Endothelial cell of umbilical vein (primary cell): ENCODE data around the gene AUTS2. TPM values are rescaled to one million over a fixed set of nuclear protein-coding genes. Genes with fewer than 3 reads are reported as not detected.

Experiments
- BruUV-seq: library from RNA; stranded (reverse); fragments of 400-500 nt; replicated peaks from 2 replicates; lab custom pipeline; 2021; lab: Mats Ljungman, UMichigan
- CTCF ChIA-PET: fragments of 300-600, 350-600 bp; sonication (Branson Sonifier 250); formaldehyde crosslinking; loops from one replicate; lab custom pipeline; 2021; ENCODE audit warnings: antibody characterized with exemption, inconsistent platforms; lab: Charles Lee
- POLR2A ChIA-PET: fragments of 300-600, 350-600 bp; sonication (Branson Sonifier 250); formaldehyde crosslinking; loops from one replicate; lab custom pipeline; 2021; ENCODE audit warnings: antibody characterized with exemption, inconsistent platforms; lab: Charles Lee
- DNase-seq: peaks from one replicate; pipeline ENCODE4 v3.0.0-alpha.2; 2011; ENCODE audit warnings: low read depth, low spot score
- FAIRE-seq: peaks from 2 replicates; lab custom pipeline; 2011; peaks lifted over from hg19 to GRCh38; lab: Jason Lieb, UNC
- H2AFZ ChIP-seq: 2 replicates; pipeline ENCODE4 v1.6.0; 2012; ENCODE audit warnings: low read depth, low read length, control low read depth, inconsistent platforms
- H3K27ac ChIP-seq: 2 replicates; pipeline ENCODE4 v1.5.1; 2011; ENCODE audit warnings: low read depth, mild to moderate bottlenecking, control low read depth, low read length, moderate library complexity; ENCODE audit not compliant: insufficient read depth
- H3K27me3 ChIP-seq, 2 experiments: 2 replicates each; pipeline versions ENCODE4 v1.6.0 to v1.6.1; 2011; ENCODE audit warnings: low read length in 2 of 2, mixed read lengths in 1 of 2; ENCODE audit not compliant: control insufficient read depth in 2 of 2, insufficient read depth in 2 of 2
- H3K36me3 ChIP-seq, 2 experiments: 2 replicates in 1 of 2; 3 replicates in 1 of 2; pipeline ENCODE4 v1.5.1; 2011; ENCODE audit warnings: low read length in 2 of 2, mild to moderate bottlenecking in 1 of 2, moderate library complexity in 1 of 2; ENCODE audit not compliant: control insufficient read depth in 2 of 2, insufficient read depth in 2 of 2; ENCODE audit errors: extremely low read depth in 1 of 2
- H3K4me1 ChIP-seq: 3 replicates; pipeline ENCODE4 v1.5.1; 2011; ENCODE audit warnings: mild to moderate bottlenecking, low read length; ENCODE audit not compliant: control insufficient read depth, insufficient read depth; ENCODE audit errors: extremely low read depth
- H3K4me2 ChIP-seq: 2 replicates; pipeline ENCODE4 v1.6.1; 2011; ENCODE audit warnings: low read length, control low read depth, mixed read lengths; ENCODE audit not compliant: insufficient read depth
- H3K4me3 ChIP-seq, 3 experiments: fragments of 200-600 bp in 1 of 3; sonication (generic), shearing (Covaris generic) in 1 of 3; replicated peaks in 1 of 3; 2 replicates each; pipeline ENCODE4 v1.5.1; 2011 to 2016; ENCODE audit warnings: control low read depth in 3 of 3, low read length in 3 of 3, mild to moderate bottlenecking in 2 of 3, inconsistent platforms in 1 of 3, low read depth in 1 of 3, moderate library complexity in 1 of 3; ENCODE audit not compliant: insufficient read depth in 1 of 3
- H3K79me2 ChIP-seq: 2 replicates; pipeline ENCODE4 v1.6.0; 2012; ENCODE audit warnings: low read length, inconsistent platforms; ENCODE audit not compliant: control insufficient read depth, insufficient read depth
- H3K9ac ChIP-seq: replicated peaks from 2 replicates; pipeline ENCODE3; 2011; ENCODE audit warnings: low read length, control low read depth; ENCODE audit not compliant: insufficient read depth; ENCODE audit errors: extremely low read depth
- H3K9me1 ChIP-seq: replicated peaks from 3 replicates; pipeline ENCODE4 v1.6.0; 2011; ENCODE audit warnings: mild to moderate bottlenecking, low read length; ENCODE audit not compliant: control insufficient read depth, insufficient read depth; ENCODE audit errors: extremely low read depth
- H3K9me3 ChIP-seq: replicated peaks from 2 replicates; pipeline ENCODE4 v1.5.1; 2012; ENCODE audit warnings: low read length, inconsistent platforms; ENCODE audit not compliant: control insufficient read depth, insufficient read depth
- H4K20me1 ChIP-seq: replicated peaks from 2 replicates; pipeline ENCODE3; 2011; ENCODE audit warnings: mild to moderate bottlenecking, low read length; ENCODE audit not compliant: control insufficient read depth, insufficient read depth; ENCODE audit errors: extremely low read depth
- EZH2 ChIP-seq: IDR thresholded peaks from 2 replicates; pipeline ENCODE4 v1.6.1; 2012; ENCODE audit warnings: borderline replicate concordance, low read depth, mild to moderate bottlenecking, moderate library complexity, low read length, inconsistent platforms; ENCODE audit not compliant: severe bottlenecking
- FOS ChIP-seq: IDR thresholded peaks from 2 replicates; pipeline ENCODE4 v1.6.1; 2011; ENCODE audit warnings: mild to moderate bottlenecking, low read length, moderate library complexity, borderline replicate concordance; ENCODE audit not compliant: insufficient read depth
- GATA2 ChIP-seq: IDR thresholded peaks from 2 replicates; pipeline ENCODE4 v1.7.0; 2011; ENCODE audit warnings: low read depth, mild to moderate bottlenecking, moderate library complexity, mixed read lengths, low read length; ENCODE audit not compliant: insufficient read length, insufficient read depth
- JUN ChIP-seq: IDR thresholded peaks from 2 replicates; pipeline ENCODE4 v1.6.1; 2011; ENCODE audit warnings: borderline replicate concordance, low read depth; ENCODE audit not compliant: insufficient read length, insufficient read depth
- MYC ChIP-seq: IDR thresholded peaks from one replicate; pipeline ENCODE4 v1.6.1; 2011; ENCODE audit warnings: mild to moderate bottlenecking, low read depth, low read length
- POLR2A ChIP-seq: IDR thresholded peaks from 2 replicates; pipeline ENCODE4 v1.6.1; 2012; ENCODE audit warnings: low read depth, mild to moderate bottlenecking, control low read depth, low read length
- POLR2AphosphoS5 ChIP-seq: IDR thresholded peaks from 2 replicates; pipeline ENCODE4 v1.6.1; 2012; ENCODE audit warnings: low read depth, mild to moderate bottlenecking, control low read depth, low read length, moderate library complexity; ENCODE audit not compliant: insufficient read depth
- dilution Hi-C: fragments of 300-500 bp; cut with MboI; formaldehyde crosslinking; loops from one replicate; pipeline ENCODE4 v1.15.0; 2019; ENCODE audit warnings: low sequenced_read_pairs; ENCODE audit not compliant: extremely low pct_ligation_motif_present
- intact Hi-C: fragments of 100-400 bp; cut with micrococcal nuclease; formaldehyde crosslinking; loops from one replicate; pipeline ENCODE4 v1.10.0; 2022
- polyA plus RNA-seq, 4 experiments: library from polyadenylated mRNA; depleted of rRNA in 3 of 4; stranded (reverse) in 3 of 4; unstranded in 1 of 4; fragments of >200 nt; gene quantifications; 2 replicates each; pipeline versions ENCODE4 v1.2.1 to v1.2.3, GENCODE V29; 2011 to 2012; ENCODE audit warnings: missing spikeins in 1 of 4
- total RNA-seq: library from RNA; stranded (reverse); gene quantifications from 2 replicates; pipeline ENCODE4 v1.2.3, GENCODE V29; 2021
- TF ChIP-seq, protein P1 (sequence below), 2 donors: IDR thresholded peaks; 1 replicate in 1 of 2; 2 replicates in 1 of 2; pipeline ENCODE4 v1.5.1; 2011; ENCODE audit warnings: low read length in 2 of 2, mild to moderate bottlenecking in 2 of 2, moderate library complexity in 2 of 2, control low read depth in 1 of 2, inconsistent platforms in 1 of 2, low read depth in 1 of 2; ENCODE audit not compliant: insufficient read depth in 1 of 2; ENCODE audit errors: extremely low read depth in 1 of 2
- TF ChIP-seq, protein P2 (sequence below): IDR thresholded peaks from 2 replicates; pipeline ENCODE4 v1.6.1; 2011; ENCODE audit not compliant: insufficient read depth, insufficient read length

AUTS2 gene
- total and polyA plus RNA-seq, 2 donors (not counting 3 experiments of a cell fraction or from before 2014, with no cell fraction given): 0.59 to 8.0 TPM

DNA sequence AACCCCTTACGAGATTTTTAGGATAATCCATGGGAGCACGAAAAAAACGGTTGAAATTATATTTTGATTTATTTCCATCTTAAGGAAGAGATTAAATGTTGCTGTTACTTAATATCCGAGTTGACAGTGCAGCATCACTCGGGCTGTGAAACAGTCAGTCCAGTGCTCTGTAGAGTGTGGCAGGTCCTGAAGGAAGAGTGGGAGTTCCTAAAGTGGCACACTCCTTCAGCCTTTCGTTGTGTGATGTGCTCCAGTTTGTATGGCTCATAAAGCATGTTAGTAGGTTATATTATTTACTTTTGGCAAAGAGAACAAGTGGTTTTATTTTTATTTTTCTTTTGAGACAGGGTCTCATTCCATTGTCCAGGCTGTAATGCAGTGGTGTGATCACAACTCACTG is 358.3 kb downstream of the AUTS2 start:
- H3K36me3 ChIP-seq: no peaks in the 10 kb centered on the region
- H2AFZ ChIP-seq: no peak overlapping the region
- H3K4me2 ChIP-seq: no peak overlapping the region
- no peaks in the 10 kb centered on the region for H3K27me3 ChIP-seq
- no peaks in the 10 kb centered on the region for H3K4me1 ChIP-seq
- H3K4me3 ChIP-seq: no peak overlapping the region
- no peaks in the 10 kb centered on the region for H3K79me2 ChIP-seq
- H3K27ac ChIP-seq: no peak overlapping the region
- no peak for FAIRE-seq
- peaks cover 3% of the 10 kb centered on the region for H3K9me3 ChIP-seq
- TF ChIP-seq MYC: no peak
- TF ChIP-seq EZH2: no peak
- no peak for TF ChIP-seq POLR2A
- TF ChIP-seq, protein P1, sequence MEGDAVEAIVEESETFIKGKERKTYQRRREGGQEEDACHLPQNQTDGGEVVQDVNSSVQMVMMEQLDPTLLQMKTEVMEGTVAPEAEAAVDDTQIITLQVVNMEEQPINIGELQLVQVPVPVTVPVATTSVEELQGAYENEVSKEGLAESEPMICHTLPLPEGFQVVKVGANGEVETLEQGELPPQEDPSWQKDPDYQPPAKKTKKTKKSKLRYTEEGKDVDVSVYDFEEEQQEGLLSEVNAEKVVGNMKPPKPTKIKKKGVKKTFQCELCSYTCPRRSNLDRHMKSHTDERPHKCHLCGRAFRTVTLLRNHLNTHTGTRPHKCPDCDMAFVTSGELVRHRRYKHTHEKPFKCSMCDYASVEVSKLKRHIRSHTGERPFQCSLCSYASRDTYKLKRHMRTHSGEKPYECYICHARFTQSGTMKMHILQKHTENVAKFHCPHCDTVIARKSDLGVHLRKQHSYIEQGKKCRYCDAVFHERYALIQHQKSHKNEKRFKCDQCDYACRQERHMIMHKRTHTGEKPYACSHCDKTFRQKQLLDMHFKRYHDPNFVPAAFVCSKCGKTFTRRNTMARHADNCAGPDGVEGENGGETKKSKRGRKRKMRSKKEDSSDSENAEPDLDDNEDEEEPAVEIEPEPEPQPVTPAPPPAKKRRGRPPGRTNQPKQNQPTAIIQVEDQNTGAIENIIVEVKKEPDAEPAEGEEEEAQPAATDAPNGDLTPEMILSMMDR (IDR thresholded peaks at IDR 0.05; ENCODE audit: extremely low read depth in 1 of 2, insufficient read depth in 1 of 2, low read depth in 1 of 2, low read length in 2 of 2): no peak
- TF ChIP-seq, protein P2, sequence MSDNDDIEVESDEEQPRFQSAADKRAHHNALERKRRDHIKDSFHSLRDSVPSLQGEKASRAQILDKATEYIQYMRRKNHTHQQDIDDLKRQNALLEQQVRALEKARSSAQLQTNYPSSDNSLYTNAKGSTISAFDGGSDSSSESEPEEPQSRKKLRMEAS: no peak
- TF ChIP-seq JUN: no peak
- no peak for TF ChIP-seq FOS
- TF ChIP-seq GATA2: no peak
- TF ChIP-seq POLR2AphosphoS5: no peak
- H4K20me1 ChIP-seq: no peaks in the 10 kb centered on the region
- CTCF ChIA-PET: no interaction called here
- dilution Hi-C loops (no loop called here), intact Hi-C loops (no loop called here)
- no peak for DNase-seq
- no TSS peak for BruUV-seq
- H3K9me1 ChIP-seq: no peaks in the 10 kb centered on the region
- H3K9ac ChIP-seq: no peak overlapping the region
- POLR2A ChIA-PET: no interaction called here
